ENCODE measurements around the gene MOCS3.

The MOCS3 gene

GRCh38 chr20:50982363-50982762, 23.7 kb downstream of the MOCS3 start:
- no peak for DNase-seq (ENCODE audit: low read depth)

DNA sequence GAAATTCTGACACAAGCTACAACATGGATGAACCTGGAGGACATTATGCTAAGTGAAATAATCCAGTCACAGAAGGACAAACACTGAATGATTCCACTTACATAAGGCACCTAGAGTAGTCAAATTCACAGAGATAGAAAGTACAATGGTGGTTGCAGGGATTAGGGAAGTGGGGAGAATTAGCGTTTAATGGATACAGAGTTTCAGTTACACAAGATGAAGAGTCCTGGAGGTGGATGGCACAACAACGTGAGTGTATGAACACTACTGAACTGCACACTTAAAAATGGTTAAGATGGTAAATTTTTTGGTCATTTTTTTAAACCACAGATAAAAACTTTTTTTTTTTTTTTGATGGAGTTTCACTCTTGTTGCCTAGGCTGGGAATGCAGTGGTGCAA, 24.7 kb downstream of the MOCS3 start:
- no peak for DNase-seq (ENCODE audit: low read depth)

GRCh38 chr20:50987493-50988210, 29.0 kb downstream of the MOCS3 start:
- DNase-seq (ENCODE audit: low read depth): peak; percentile 56

DNA sequence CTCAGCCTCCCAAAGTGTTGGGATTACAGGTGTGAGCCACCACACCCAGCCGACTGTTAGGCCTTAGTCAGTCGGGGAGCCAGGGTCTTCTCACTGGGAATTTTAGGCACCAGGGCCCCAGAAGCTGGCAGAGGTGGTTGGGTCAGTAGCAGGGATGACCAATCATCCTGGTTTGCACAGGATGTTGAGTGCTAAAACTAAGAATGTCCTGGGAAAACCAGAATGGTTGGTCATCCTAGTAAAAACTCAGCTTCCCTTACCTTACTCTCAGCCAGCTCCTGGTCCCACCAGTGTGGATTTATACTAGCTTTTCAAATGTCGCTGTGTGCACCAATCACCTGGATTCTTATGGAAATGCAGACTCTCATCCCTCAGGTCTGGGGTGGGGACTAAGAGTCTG, 32.5 kb downstream of the MOCS3 start:
- DNase-seq (ENCODE audit: low read depth): no peak

- DNase-seq (ENCODE audit: low read depth): no peak
These were observed 33.7 kb downstream of the MOCS3 start for GRCh38 chr20:50992336-50992732.

DNA sequence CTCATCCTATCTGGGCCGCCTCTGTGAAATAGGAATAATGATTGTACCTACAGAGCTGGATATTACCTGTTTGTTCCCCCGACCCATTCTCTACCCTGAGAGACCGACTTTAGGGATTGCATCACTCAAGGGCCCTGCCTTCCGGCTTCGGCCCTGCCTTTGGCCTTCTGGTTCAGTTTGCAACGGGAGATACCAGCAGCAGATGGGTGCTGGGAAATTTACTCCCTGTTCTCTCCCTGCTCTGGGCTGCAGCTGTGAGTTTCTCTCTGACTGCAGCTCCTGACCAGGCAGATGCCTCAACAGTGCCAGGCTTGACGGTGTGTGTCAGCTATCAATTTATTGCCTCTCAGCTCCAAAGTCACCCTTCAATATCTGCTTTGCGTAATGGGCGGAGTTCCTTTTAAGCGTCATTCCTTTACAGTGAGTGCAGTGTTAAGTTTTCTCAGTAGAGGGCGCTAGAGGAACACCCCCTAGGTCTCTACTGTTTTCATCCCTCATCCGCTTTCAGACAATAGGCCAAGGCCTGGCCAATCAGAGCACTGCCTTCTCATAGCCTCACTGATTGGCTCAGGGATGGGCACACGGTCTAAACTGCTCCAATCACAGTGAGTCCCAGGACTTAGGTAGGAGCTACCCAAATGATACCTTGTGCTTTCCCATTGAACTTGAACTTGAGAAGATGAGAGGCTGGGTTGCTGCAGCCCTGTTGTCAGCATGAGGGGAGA, 34.3 kb downstream of the MOCS3 start:
- DNase-seq (ENCODE audit: low read depth): peak; percentile 52

DNA sequence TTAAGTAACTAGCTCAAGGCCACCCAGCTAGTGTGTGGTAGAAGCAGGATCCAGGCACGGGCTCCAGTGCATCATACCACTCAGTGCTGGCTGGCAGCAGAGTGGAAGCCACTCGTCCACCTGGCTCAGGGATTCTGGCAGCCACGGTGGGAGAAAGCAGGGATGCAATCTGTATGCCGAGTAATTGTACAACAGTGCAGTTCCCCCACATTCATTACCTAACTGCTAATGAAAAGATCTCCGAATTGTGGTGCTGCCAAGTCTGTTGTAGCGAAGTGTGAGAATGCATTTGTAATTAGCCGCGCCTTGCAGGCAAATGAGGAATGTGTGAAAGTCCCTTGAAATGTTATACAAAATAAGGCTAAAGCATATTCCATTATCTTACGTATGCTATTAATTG, 35.3 kb downstream of the MOCS3 start:
- DNase-seq (ENCODE audit: low read depth): no peak

DNA sequence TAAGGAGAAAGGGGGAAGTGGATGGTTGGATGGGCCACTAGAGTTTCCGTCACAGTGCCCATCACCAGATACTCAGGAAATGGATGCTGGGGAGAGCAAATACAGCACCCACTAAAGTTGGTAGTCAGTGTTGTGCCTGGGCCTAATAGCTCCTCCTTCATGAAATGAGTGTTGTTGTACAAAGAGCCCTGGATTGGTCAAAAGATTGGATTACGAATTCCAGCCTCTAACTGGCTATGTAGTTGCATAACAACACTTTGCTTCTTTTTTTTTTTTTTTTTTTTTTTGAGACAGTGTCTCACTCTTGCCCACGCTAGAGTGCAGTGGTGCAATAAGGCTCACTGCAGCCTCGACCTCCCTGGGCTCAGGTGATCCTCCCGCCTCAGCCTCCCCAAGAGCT, 36.9 kb downstream of the MOCS3 start:
- DNase-seq (ENCODE audit: low read depth): no peak

DNA sequence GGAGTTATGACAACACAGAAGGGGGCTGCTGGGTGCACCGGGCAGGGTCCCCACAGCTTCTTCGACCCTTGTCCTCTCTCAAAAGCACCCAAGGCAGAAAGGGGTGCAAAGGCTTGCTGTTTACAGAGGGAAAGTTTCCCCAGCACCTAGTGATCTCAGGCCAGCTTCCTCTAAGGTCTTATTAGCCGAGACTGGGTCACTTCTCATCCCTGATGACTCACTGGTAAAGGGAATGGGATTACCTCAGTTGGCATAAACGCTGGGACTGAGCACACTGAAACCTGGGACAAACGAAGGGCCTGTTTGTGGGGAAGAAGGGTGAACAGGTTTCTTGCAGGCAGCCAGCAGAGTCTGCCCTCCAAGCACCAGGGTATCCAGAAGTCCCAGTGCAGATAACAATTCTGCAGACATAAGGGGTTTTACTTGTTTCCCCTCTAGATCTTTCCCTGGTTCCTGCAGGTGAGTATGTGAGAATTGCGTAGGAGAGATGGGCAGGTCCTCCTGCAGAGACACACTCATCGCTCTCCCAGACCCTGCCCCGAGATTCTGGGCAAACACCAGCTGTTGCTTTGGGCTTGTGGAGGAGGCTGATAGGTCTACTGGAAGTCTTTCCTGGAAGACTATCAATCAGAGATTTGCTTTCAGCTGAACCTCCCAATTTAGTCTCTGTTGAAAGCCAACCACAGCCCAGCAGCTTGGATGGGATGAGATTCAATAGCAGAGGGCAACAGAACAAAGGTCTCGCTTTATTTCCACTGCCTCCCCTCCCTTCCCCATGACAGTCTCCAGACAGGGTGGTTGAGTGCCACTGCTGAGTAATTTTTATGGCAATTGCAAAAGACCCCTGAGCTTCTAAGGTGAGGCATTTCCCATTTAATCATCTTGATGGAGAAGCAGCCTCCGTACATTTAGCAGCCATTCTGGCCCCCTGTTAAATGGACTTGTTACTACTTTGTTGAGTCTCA, 38.6 kb downstream of the MOCS3 start:
- no peak for DNase-seq (ENCODE audit: low read depth)

DNA sequence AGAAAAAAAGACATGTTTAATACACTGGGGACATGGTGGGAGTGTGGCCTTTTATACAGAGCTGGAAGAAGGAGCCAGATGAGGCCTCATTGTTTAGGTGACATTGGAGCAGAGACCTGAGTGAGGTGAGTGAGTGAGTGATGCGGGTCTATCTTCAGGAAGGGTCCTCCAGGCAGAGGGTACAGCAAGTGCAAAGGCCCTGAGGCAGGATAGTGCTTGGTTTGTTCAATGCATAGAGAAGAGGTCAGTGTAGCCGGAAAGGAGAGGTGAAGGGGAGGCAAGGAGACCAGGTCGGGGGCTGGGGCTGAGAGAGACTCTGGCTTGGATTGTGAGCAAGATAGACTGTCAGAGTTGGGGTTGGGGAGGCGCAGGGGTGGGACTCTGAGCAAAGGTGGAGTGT, 40.7 kb downstream of the MOCS3 start:
- no peak for DNase-seq (ENCODE audit: low read depth)

DNA sequence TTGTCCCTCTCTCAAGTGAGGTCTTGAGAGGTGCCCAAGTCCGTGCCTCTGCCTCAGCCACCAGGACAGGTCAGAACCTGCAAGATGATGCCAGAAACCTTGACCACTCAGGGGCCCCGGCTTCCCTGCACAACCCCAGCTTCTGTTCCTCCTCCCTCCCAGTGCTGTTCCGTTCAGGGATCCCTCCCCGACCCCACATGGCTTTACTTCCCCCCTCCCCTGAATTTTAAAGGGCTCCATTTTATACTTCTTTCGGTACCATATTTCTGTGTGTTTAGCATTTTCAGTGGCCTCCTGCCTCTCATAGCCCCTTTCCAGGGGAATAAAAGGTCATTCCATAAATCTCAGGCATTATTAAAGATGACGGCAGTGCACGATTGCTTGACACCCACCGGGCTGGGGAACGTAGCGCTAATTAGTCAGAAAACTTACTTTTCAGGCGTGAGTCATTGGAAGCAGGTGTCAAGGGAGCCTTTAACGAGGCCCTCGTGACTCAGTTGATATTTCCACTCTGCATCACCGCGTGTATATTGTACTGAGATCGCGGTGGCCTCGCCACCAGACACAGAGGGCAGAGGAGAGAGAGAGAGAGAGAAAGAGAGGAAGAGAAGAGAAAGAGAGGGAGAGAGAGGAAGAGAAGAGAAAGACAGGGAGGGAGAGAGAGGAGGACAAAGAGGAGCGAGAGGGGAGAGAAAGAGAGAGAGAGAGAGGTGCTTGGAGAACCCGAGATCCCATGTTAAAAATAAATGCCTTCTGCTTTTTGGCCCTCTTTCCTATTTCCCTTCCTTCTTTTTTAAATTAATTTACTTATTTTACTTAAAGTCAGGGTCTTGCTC, 43.0 kb downstream of the MOCS3 start:
- DNase-seq (ENCODE audit: low read depth): no peak

DNA sequence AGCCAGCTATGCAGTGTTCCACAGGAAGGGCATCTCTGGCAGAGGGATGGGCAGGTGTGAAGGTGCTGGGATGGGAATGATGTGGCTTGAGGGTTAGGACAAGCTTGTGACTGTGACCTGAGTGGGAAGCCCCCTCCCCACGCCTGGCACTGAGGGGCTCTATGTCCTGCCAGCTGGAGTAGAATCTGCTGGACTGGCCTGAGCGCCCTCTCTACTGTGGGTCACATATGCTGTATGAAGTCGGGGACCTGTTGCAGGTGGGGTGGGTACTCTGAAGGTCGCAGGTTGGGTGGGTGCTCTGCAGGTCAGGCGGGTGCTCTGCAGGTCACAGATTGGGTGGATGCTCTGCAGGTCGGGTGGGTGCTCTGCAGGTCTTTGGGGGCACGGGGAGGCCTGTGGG, 44.0 kb downstream of the MOCS3 start:
- DNase-seq (ENCODE audit: low read depth): no peak

DNA sequence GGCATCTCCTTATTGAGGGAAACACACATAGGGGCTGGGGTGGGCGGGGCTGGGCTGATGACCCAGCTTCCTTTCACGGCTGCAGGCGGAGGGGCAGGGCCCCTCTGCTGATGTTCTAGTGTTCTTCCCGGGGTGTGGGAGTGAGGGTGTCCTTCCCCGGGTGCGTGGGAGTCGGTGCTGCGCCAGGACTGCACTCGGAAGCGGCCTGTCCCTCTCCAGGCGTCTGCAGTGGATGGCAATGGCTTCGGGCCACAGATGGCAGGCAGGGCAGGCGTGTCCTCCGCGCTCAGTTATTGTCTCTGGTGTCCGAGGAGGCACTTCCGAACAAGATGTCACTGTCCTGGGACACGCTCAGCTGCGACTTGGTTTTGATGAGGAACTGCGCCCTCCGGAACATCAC, 45.1 kb downstream of the MOCS3 start:
- no peak for DNase-seq (ENCODE audit: low read depth)

- DNase-seq (ENCODE audit: low read depth): no peak
These were observed 45.7 kb downstream of the MOCS3 start for GRCh38 chr20:51004305-51004727.

DNA sequence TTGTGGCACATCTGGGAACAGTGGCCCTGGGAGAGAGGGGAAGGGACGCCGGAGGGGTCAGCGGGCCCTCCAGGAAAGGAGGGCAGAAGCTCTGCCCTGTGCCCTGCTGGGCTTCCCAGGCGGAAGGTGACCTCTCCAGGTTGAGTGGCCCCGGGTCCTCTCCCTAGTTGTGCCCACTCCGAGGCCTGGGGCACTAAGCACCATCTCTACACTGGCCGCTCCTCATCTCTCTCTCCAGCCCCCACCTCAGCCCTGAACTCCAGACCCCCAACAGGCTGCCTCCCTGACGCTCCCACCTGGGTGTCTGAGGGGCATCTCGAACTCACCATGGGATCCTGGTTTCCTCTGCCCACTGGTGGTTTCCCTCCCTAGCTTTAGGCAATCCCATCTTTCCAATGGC, 46.2 kb downstream of the MOCS3 start:
- no peak for DNase-seq (ENCODE audit: low read depth)

- DNase-seq (ENCODE audit: low read depth): no peak
These were observed 46.6 kb downstream of the MOCS3 start for GRCh38 chr20:51005214-51005613.

- no peak for DNase-seq (ENCODE audit: low read depth)
These were observed 50.1 kb downstream of the MOCS3 start for GRCh38 chr20:51008718-51009117.

DNA sequence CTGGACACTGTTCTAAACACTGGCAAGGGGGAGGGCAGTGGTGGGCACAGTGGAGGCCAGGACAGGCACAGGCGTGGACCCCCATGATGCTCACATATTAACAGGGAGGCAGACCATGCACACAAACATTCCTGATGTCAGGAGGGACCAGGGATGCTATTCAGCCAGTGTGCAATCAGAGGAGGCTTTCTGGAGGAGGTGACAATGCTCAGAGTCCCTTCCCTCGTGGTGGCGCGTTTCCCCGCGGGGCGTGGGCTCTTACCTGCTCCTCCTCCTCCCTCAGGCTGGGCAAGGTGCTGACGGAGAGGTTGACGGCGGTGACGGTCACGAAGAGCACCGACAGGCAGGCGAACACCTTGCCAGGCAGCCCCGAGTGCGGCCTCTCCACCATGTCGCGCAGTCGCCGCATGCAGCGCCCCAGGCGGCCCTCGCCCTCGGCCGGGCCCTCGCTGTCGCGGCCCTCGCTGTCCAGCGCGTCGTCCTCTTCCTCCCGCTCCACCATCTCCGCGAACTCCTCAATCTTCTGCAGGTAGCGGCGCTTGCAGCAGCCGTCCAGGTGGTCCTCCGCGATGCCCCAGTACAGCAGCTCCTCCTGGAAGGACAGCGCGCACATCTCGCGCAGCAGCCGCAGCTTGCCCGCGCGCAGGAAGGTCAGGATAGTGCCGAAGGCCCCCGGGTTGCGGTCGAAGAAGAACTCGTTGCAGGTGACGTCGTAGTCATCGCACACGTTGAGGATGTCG, 50.9 kb downstream of the MOCS3 start:
- no peak for DNase-seq (ENCODE audit: low read depth)

- DNase-seq (ENCODE audit: low read depth): no peak
These were observed 51.4 kb downstream of the MOCS3 start for GRCh38 chr20:51010043-51010365.

DNA sequence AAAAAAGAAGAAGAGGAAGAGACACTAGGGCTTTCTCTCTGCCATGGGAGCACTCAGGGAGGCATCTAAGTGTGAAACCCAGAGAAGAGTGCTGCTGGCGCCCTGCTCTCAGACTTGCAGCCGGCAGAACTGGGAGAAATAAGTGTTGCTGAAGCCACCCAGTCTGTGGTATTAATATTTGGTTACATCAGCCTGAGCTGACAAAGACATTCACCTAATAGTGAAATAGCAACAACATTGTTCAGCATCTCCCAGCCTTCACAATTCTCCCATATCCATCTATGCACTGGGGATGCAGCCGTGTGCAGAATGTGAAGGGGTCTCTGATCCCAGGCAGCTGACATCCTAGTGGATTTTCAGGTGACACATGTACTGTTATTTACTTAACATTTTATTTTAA, 52.3 kb downstream of the MOCS3 start:
- DNase-seq (ENCODE audit: low read depth): no peak

DNA sequence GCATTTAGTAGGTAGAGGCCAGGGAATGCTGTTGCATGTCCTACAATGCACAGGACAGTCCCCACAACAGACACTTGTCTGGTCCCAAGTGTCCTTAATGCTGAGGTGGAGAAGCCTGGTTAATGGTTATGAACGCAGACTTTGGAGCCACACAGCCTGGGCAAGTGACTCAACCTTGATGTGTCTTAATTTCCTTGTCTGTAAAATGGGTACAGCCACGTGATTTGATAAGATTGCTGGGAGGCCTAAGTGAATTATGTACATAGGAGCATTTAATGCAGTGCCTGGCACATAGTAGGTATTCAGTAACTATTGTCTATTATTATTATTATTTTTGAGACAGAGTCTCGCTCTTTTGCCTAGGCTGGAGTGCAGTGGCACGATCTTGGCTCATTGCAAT, 52.9 kb downstream of the MOCS3 start:
- no peak for DNase-seq (ENCODE audit: low read depth)
